SK-N-MC (cell line): ENCODE results near the gene PRXL2B.

Source experiments
- EZH2 ChIP-seq: fragments of 200-600 bp; sonication (generic); IDR thresholded peaks from one replicate; pipeline ENCODE4 v1.6.1; 2017; ENCODE audit warnings: antibody characterized with exemption
- FOXP2 ChIP-seq: optimal IDR thresholded peaks from 2 replicates; pipeline ENCODE3; 2011; ENCODE audit warnings: mild to moderate bottlenecking, moderate library complexity; ENCODE audit not compliant: insufficient read depth; ENCODE audit errors: extremely low read length, control extremely low read depth
- POLR2AphosphoS5 ChIP-seq: IDR thresholded peaks from 2 replicates; pipeline ENCODE4 v1.6.1; 2012; ENCODE audit warnings: mild to moderate bottlenecking, low read depth, low read length, borderline replicate concordance

DNA sequence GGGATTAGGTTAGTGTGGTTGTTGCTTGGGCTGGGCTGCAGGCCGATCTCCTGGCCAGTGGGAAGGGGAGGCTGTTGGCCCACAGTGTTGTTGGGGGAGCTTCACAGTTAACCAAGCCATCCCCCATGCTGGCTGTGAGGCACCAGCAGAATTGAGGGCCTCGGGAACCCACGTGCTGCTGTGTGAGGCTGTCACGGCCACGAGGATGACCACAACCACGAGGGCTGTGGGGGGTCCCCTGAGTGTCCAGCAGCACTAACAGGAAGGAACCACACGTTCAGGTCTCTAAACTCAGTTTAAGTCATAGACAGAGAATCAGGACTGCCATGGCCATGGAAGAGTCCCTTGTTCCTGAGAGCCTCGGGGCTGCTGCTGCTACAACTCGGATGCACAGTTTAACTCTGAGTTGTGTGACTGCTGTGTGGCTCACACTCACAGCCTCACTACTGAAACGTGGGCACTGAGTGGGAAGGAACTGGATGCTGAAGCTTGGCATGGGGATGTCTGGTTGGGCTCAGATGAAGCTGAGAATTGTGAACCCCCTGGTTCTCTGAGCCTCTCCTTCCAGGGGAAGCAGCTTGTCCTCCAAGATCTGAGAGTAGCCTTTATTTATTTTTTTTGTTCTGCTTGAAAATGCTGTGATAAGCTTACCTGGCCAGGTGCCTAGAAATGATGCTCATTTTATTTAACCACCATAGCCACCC is 51.0 kb downstream of the PRXL2B start:
- TF ChIP-seq EZH2 (no peak), POLR2AphosphoS5 (no peak), FOXP2 (no peak)
